Bronchus fibroblast of lung (primary cell): ENCODE results near the gene SDF2L1. TPM values are rescaled to one million over a fixed set of nuclear protein-coding genes. Genes with fewer than 3 reads are reported as not detected.

Experiments
- total RNA-seq: library from RNA; depleted of rRNA; stranded (reverse); fragments of >200 nt; gene quantifications from 2 replicates; pipeline ENCODE4 v1.2.3, GENCODE V29; 2015

The SDF2L1 gene
- 61.7 and 72.7 TPM in 2 replicates for total RNA-seq

GRCh38 chr22:21641789-21642583 is at the start of gene SDF2L1:
TSS of gene SDF2L1 (plus strand) at chr22:21642302. CDS start at chr22:21642337, 35 bp downstream.

DNA sequence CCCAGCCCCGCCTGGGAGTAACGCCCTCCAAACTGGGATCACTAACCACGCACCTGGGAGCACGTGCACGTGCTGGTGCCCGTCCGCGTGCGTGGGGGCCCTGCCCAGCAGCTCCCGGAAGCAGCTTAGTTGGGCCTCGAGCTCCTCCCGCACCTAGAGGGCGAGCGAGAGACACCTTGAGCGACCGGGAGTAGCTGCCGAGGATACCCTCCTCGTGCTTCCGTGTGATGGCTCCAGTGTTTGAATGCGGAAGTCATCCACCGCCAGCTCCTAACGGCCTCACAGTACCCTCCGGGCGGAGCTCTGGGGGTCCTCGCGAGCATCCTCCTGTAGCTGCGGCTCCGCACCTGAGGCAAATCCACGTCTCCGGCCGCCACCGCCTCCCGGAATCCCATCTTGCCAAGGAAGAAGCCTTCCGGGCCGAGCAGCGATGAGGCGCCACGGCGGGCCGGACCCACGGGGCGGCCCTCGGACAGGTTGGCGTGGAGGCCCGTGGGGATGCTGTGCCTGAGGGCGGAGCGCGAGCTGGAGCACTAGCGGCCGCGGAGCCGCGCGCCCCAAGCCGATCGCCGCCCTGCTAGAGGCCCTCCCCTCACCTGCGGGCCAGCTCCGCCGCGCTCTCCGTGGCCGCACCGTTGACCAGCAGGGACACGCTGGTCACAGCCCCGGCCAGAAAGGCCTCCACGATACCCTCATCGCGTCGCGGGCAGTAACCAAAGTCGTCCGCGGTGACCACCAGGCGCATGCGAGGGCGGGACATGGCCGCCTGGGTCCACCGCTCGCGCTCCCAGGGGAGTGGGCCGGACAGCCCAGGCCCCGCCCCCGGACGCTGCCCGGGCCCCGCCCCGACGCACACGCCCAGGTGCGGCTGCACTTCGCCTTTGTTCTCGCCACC is 12.6 kb upstream of the SDF2L1 start, which contains the start of gene YDJC:
YDJC (minus strand) TSS at position 768 of the 895 bp plus-strand sequence; CDS start at position 760, 8 bp downstream.

DNA sequence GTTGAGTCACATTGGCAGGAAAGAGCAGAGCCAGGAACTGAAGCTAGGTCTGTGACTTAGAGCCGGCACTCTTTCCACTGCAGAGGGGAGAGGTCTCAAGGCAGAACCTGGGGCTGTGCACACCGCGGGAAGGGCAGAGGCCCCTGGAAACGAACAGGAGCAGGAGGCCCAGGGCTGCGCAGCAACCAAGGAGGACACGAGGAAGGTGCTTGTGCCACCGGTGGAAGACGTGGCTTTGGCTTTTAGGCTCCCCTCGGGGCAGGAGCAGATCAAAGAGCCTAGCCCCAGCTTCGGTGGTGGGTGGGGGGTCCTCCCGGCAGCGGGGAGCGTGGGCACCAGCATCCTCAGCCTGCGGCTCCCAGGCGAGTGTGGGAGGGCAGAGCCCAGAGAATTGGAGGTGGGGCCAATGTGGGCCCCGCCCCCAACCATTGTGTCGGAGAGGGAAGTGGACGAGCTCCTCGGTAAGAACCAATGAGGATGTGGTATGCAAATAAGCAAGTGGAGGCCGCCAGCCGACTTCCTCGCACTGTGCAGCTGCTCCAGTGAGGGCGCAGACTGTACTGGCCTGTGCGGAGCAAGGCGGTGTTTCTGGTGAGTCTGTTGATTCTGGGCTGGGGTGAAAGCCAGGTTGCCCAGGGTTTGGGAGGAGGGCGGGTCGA is 9.7 kb upstream of the SDF2L1 start, which contains the start of gene CCDC116:
CCDC116 (plus strand) TSS at position 524 of the 659 bp plus-strand sequence. CDS start 422 bp downstream, outside the sequence.

Other genes with a start within 250 kb of the SDF2L1 start
- 1.7 and 2.1 TPM in 2 replicates for gene HIC2, start 224.9 kb upstream of the SDF2L1 start, total RNA-seq
- 0.15 and 0.50 TPM in 2 replicates for gene TMEM191C, start 174.9 kb upstream of the SDF2L1 start, total RNA-seq
- 0.15 and 0.17 TPM in 2 replicates for gene RIMBP3C, start 90.8 kb upstream of the SDF2L1 start, total RNA-seq
- gene UBE2L3, start 74.6 kb upstream of the SDF2L1 start, total RNA-seq = 68.3 and 71.9 TPM in 2 replicates
- 52.0 and 57.8 TPM in 2 replicates for gene YDJC, start 12.3 kb upstream of the SDF2L1 start, total RNA-seq
- not detected in 2 replicates for gene CCDC116, start 9.5 kb upstream of the SDF2L1 start, total RNA-seq
- 25.6 and 26.5 TPM in 2 replicates for gene PPIL2, start 23.7 kb downstream of the SDF2L1 start, total RNA-seq
- gene YPEL1, start 93.5 kb downstream of the SDF2L1 start, total RNA-seq = 1.3 and 2.2 TPM in 2 replicates
- 40.9 and 49.6 TPM in 2 replicates for gene MAPK1, start 225.3 kb downstream of the SDF2L1 start, total RNA-seq